SK-N-SH (cell line): ENCODE measurements around the gene HSFX2. TPM values are rescaled to one million over a fixed set of nuclear protein-coding genes. Genes with fewer than 3 reads are reported as not detected.
"Not testable (repeated sequence)": the region's sequence is repeated elsewhere in the genome, so short reads cannot be mapped to it uniquely, and the experiment has no call there.

Experiments
- CTCF ChIA-PET: fragments of 300-600, 350-600 bp; formaldehyde crosslinking; extraction: SDS; loops from one replicate; lab custom pipeline; 2021; lab: Yijun Ruan, JAX
- POLR2A ChIA-PET: fragments of 350-600 bp; sonication (Branson Sonifier 250); formaldehyde crosslinking; extraction: SDS; loops from one replicate; lab custom pipeline; 2020; ENCODE audit warnings: antibody characterized with exemption, inconsistent platforms; lab: Yijun Ruan, JAX
- DNase-seq: peaks from one replicate; pipeline ENCODE4 v3.0.0; 2012
- H2AFZ ChIP-seq: fragments of 200-600 bp; sonication (generic); 2 replicates; pipeline ENCODE4 v1.8.1; 2016; ENCODE audit warnings: antibody characterized with exemption, mild to moderate bottlenecking, low read depth
- H3F3A ChIP-seq: fragments of 200-600 bp; sonication (generic); replicated peaks from 2 replicates; pipeline ENCODE3; 2016; ENCODE audit warnings: antibody characterized with exemption, mild to moderate bottlenecking; ENCODE audit not compliant: insufficient read depth
- H3K27ac ChIP-seq, 2 experiments: fragments of 200-500 bp in 1 of 2; fragments of 200-600 bp in 1 of 2; sonication (Bioruptor generic) in 1 of 2; sonication (generic), shearing (Covaris generic) in 1 of 2; 2 replicates each; pipeline versions ENCODE4 v1.5.1 to v1.6.1; 2014 to 2016; ENCODE audit warnings: low read depth in 2 of 2, inconsistent platforms in 1 of 2, low read length in 1 of 2, mild to moderate bottlenecking in 1 of 2, mixed read lengths in 1 of 2
- H3K27me3 ChIP-seq: fragments of 200-600 bp; sonication (generic), shearing (Covaris generic); 2 replicates; pipeline ENCODE4 v1.6.1; 2016; ENCODE audit warnings: mixed run types; ENCODE audit not compliant: insufficient read depth
- H3K36me3 ChIP-seq, 2 experiments: fragments of 200-500 bp in 1 of 2; fragments of 200-600 bp in 1 of 2; sonication (Bioruptor generic) in 1 of 2; sonication (generic) in 1 of 2; replicated peaks in 1 of 2; 2 replicates each; pipeline versions ENCODE3 to v1.5.1; 2014 to 2016; ENCODE audit warnings: low read length in 1 of 2, mild to moderate bottlenecking in 1 of 2; ENCODE audit not compliant: insufficient read depth in 2 of 2, control insufficient read depth in 1 of 2
- H3K4me1 ChIP-seq, 2 experiments: fragments of 200-500 bp in 1 of 2; fragments of 200-600 bp in 1 of 2; sonication (Bioruptor generic) in 1 of 2; sonication (generic), shearing (Covaris generic) in 1 of 2; 2 replicates each; pipeline versions ENCODE4 v1.5.1 to v1.6.1; 2014 to 2016; ENCODE audit warnings: low read depth in 1 of 2, low read length in 1 of 2, mixed run types in 1 of 2; ENCODE audit not compliant: insufficient read depth in 2 of 2, control insufficient read depth in 1 of 2
- H3K4me2 ChIP-seq: fragments of 200-600 bp; sonication (generic), shearing (Covaris generic); 2 replicates; pipeline ENCODE4 v1.6.1; 2017; ENCODE audit warnings: mixed run types
- H3K4me3 ChIP-seq, 2 experiments: fragments of 200-500 bp in 1 of 2; fragments of 200-600 bp in 1 of 2; sonication (Bioruptor generic) in 1 of 2; sonication (generic), shearing (Covaris generic) in 1 of 2; 2 replicates each; pipeline versions ENCODE4 v1.5.1 to v1.8.1; 2014 to 2016; ENCODE audit warnings: low read depth in 2 of 2, inconsistent platforms in 1 of 2, low read length in 1 of 2, mild to moderate bottlenecking in 1 of 2, mixed read lengths in 1 of 2, moderate library complexity in 1 of 2
- H3K79me2 ChIP-seq: fragments of 200-600 bp; sonication (generic); 2 replicates; pipeline ENCODE4 v1.8.1; 2017; ENCODE audit warnings: mild to moderate bottlenecking; ENCODE audit not compliant: insufficient read depth
- H3K9ac ChIP-seq: fragments of 200-600 bp; sonication (generic); 2 replicates; pipeline ENCODE4 v1.6.1; 2017; ENCODE audit warnings: mixed run types
- H3K9me2 ChIP-seq: fragments of 200-600 bp; sonication (generic); 2 replicates; pipeline ENCODE4 v1.6.1; 2017; ENCODE audit warnings: mixed run types
- H3K9me3 ChIP-seq: fragments of 200-600 bp; sonication (generic); 2 replicates; pipeline ENCODE4 v1.6.1; 2017; ENCODE audit warnings: mixed run types, mild to moderate bottlenecking, moderate library complexity
- H4K20me1 ChIP-seq: fragments of 200-600 bp; sonication (generic); 2 replicates; pipeline ENCODE4 v1.6.1; 2017; ENCODE audit warnings: mild to moderate bottlenecking, mixed run types; ENCODE audit not compliant: insufficient read depth
- RAD21 ChIP-seq: IDR thresholded peaks from 2 replicates; pipeline ENCODE4 v1.6.1; 2012; ENCODE audit warnings: mild to moderate bottlenecking, low read length
- WGBS: methylation state at CpG from one replicate; pipeline ENCODE4 v1.1.6; 2017; ENCODE audit warnings: low lambda C conversion rate; 5-methylcytosine and 5-hydroxymethylcytosine counted together
- polyA plus RNA-seq, 3 experiments: library from polyadenylated mRNA; depleted of rRNA; stranded (reverse); fragments of >200 nt; gene quantifications; 2 replicates each; pipeline ENCODE4 v1.2.3, GENCODE V29; 2012
- TF ChIP-seq, protein P1 (sequence below): fragments of 200-600 bp; sonication (generic); IDR thresholded peaks from 2 replicates; pipeline ENCODE4 v1.6.1; 2017; ENCODE audit warnings: antibody characterized with exemption, mild to moderate bottlenecking, moderate library complexity

The HSFX2 gene
- polyA plus RNA-seq, 1 of the 3 experiments (the other 2 are of a cell fraction) = 0.07 TPM

DNA sequence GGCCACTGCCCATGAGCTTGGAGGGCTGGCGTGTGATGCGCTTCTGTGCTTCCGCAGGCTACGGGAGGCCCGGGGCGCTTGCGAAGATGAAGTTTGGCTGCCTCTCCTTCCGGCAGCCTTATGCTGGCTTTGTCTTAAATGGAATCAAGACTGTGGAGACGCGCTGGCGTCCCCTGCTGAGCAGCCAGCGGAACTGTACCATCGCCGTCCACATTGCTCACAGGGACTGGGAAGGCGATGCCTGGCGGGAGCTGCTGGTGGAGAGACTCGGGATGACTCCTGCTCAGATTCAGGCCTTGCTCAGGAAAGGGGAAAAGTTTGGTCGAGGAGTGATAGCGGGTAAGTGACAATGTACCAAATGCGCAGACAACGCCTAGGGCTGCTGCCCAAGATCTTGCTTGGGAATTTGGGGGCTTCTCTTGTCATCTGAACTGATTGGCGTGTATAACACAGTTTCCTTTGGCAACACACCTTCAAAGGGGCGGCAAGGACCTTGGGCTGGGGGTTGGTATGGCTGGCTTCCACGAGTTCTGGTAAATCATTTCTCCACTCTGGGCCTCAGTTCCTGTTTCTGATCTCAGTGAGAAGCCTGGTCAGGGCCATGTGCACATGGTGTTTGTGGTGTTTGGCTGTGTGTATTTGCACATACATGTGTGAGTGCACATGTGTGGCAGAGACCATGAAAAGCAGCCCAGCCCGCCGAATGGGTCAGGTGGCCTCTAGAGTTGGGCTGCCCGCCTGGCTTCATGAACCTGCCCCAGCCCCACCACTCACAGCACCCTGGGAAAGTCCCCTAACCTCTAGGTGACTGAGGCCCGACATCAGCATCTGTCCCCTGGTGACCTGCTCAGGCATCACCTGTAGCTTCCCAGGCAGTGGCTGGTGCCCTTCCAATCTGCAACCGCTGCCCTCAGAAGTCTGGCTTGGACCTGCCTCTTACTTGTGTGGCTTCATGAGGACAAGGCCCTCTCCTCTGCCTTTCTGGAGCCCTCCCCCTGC, 49.3 kb downstream of the HSFX2 start:
- TF ChIP-seq, protein P1, sequence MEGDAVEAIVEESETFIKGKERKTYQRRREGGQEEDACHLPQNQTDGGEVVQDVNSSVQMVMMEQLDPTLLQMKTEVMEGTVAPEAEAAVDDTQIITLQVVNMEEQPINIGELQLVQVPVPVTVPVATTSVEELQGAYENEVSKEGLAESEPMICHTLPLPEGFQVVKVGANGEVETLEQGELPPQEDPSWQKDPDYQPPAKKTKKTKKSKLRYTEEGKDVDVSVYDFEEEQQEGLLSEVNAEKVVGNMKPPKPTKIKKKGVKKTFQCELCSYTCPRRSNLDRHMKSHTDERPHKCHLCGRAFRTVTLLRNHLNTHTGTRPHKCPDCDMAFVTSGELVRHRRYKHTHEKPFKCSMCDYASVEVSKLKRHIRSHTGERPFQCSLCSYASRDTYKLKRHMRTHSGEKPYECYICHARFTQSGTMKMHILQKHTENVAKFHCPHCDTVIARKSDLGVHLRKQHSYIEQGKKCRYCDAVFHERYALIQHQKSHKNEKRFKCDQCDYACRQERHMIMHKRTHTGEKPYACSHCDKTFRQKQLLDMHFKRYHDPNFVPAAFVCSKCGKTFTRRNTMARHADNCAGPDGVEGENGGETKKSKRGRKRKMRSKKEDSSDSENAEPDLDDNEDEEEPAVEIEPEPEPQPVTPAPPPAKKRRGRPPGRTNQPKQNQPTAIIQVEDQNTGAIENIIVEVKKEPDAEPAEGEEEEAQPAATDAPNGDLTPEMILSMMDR = peak; percentile 20; the same call in 1 of the 2 replicates
- TF ChIP-seq RAD21 = peak; percentile 35
- TF ChIP-seq, all 33 proteins: peak for 2; not testable (repeated sequence) for 31
- DNase-seq, H3K9me3 ChIP-seq, H3K4me2 ChIP-seq, H2AFZ ChIP-seq, H3K4me3 ChIP-seq, CTCF ChIA-PET, H3K27ac ChIP-seq, H3K9me2 ChIP-seq, H3K36me3 ChIP-seq, H3K4me1 ChIP-seq, H3K27me3 ChIP-seq, H3K79me2 ChIP-seq, H3F3A ChIP-seq, H4K20me1 ChIP-seq, H3K9ac ChIP-seq, POLR2A ChIA-PET: not testable (repeated sequence)
- 55% methylated on average over 9 of the region's 29 CpGs for WGBS

Other genes starting within 250 kb of the HSFX2 start
- gene IDS, start 90.0 kb downstream of the HSFX2 start, polyA plus RNA-seq (2012; rRNA removed) = 78.4 and 103 TPM in 2 replicates
- gene EOLA1, start 54.3 kb downstream of the HSFX2 start, polyA plus RNA-seq (2012; rRNA removed) = 16.3 and 16.5 TPM in 2 replicates
- not detected in 2 replicates for gene HSFX3, start 45.4 kb downstream of the HSFX2 start, polyA plus RNA-seq (2012; rRNA removed)
- gene MAGEA9B, start 7.9 kb downstream of the HSFX2 start, polyA plus RNA-seq (2012; rRNA removed) = 0.37 and 0.38 TPM in 2 replicates
- gene TMEM185A, start 36.5 kb upstream of the HSFX2 start, polyA plus RNA-seq (2012; rRNA removed) = 11.9 and 13.8 TPM in 2 replicates
- gene MAGEA11, start 116.7 kb upstream of the HSFX2 start, polyA plus RNA-seq (2012; rRNA removed) = 0.03 and 0.06 TPM in 2 replicates
- 0.05 and 0.12 TPM in 2 replicates for gene HSFX1, start 178.8 kb upstream of the HSFX2 start, polyA plus RNA-seq (2012; rRNA removed)
- not detected in 2 replicates for gene MAGEA9, start 186.6 kb upstream of the HSFX2 start, polyA plus RNA-seq (2012; rRNA removed)